Frontal cortex (tissue), 4 donors: ENCODE data around the gene ECI1. TPM values are rescaled to one million over a fixed set of nuclear protein-coding genes. Genes with fewer than 3 reads are reported as not detected.
"Not testable (repeated sequence)": the region's sequence is repeated elsewhere in the genome, so short reads cannot be mapped to it uniquely, and the experiment has no call there.

Source experiments
- DNase-seq, 2 donors: peaks; one replicate each; pipeline ENCODE4 v3.0.0; 2012; ENCODE audit warnings: low spot score in 2 of 2
- FAIRE-seq: peaks from 2 replicates; lab custom pipeline; 2012; peaks lifted over from hg19 to GRCh38; lab: Jason Lieb, UNC
- total RNA-seq: library from RNA; depleted of rRNA; stranded (reverse); fragments of >200 nt; gene quantifications from one replicate; pipeline ENCODE4 v1.2.3, GENCODE V29; 2014
- donor health status: control.
- donor health status: control.
- donor health status: control.

Gene ECI1
- total RNA-seq, 1 donor from 2014 or later, result 10.2 TPM

GRCh38 chr16:2280981-2281542, 29.7 kb upstream of the ECI1 start:
- DNase-seq, result no peak
- FAIRE-seq, result no peak

- no peak for FAIRE-seq
- DNase-seq, result no peak
Observed at GRCh38 chr16:2280461-2280860, 29.1 kb upstream of the ECI1 start.

- DNase-seq (no peak), FAIRE-seq (no peak)
Observed at GRCh38 chr16:2278956-2279800, 27.8 kb upstream of the ECI1 start.

GRCh38 chr16:2278272-2278608, 26.9 kb upstream of the ECI1 start:
- FAIRE-seq, result no peak
- DNase-seq, result no peak

- no peak for FAIRE-seq
- DNase-seq, result no peak
Observed at GRCh38 chr16:2277466-2278271, 26.3 kb upstream of the ECI1 start.

GRCh38 chr16:2276368-2277195, 25.2 kb upstream of the ECI1 start:
- DNase-seq (no peak), FAIRE-seq (no peak)

- no peak for FAIRE-seq
- DNase-seq, result no peak
Observed at GRCh38 chr16:2275476-2276367, 24.3 kb upstream of the ECI1 start.

- no peak for FAIRE-seq
- DNase-seq, result no peak
Observed at GRCh38 chr16:2273931-2274330, 22.5 kb upstream of the ECI1 start.

GRCh38 chr16:2273484-2273883, 22.1 kb upstream of the ECI1 start:
- DNase-seq, result no peak

GRCh38 chr16:2271848-2272461, 20.6 kb upstream of the ECI1 start:
- DNase-seq, result no peak
- no peak for FAIRE-seq

More at GRCh38 chr16:2273484-2273883, 22.1 kb upstream of the ECI1 start:
- FAIRE-seq, result no peak

GRCh38 chr16:2270588-2271470, 19.4 kb upstream of the ECI1 start:
- DNase-seq, result no peak

GRCh38 chr16:2270070-2270462, 18.7 kb upstream of the ECI1 start:
- no peak for DNase-seq

More at GRCh38 chr16:2270588-2271470, 19.4 kb upstream of the ECI1 start:
- no peak for FAIRE-seq

GRCh38 chr16:2267913-2268666, 16.7 kb upstream of the ECI1 start, which contains the start of gene RNPS1:
Gene RNPS1, minus strand, starts transcription at chr16:2268126. Its CDS starts 3,483 bp downstream, at chr16:2264643.
- DNase-seq (peak; percentile 100), FAIRE-seq (no peak)

More at GRCh38 chr16:2270070-2270462, 18.7 kb upstream of the ECI1 start:
- no peak for FAIRE-seq

- peak in 1 of 2 donors; percentile 61 for DNase-seq
- FAIRE-seq, result not testable (repeated sequence)
Observed at GRCh38 chr16:2267505-2267912, 16.1 kb upstream of the ECI1 start.

- DNase-seq, FAIRE-seq: not testable (repeated sequence)
Observed at GRCh38 chr16:2266887-2267286, 15.5 kb upstream of the ECI1 start.

- not testable (repeated sequence) for FAIRE-seq, DNase-seq
Observed at GRCh38 chr16:2263026-2263425, 11.6 kb upstream of the ECI1 start.

- FAIRE-seq (no peak), DNase-seq (no peak)
Observed at GRCh38 chr16:2260250-2260649, 8.9 kb upstream of the ECI1 start.
